Uterus (tissue), 2 donors: Measurements from ENCODE around the gene RIPOR2.

Experiments used
- POLR2A ChIP-seq, 2 donors: fragments of 450-650 bp; IDR thresholded peaks; one replicate each; pipeline ENCODE4 v1.6.1; 2016; ENCODE audit warnings: antibody characterized with exemption in 2 of 2, mild to moderate bottlenecking in 1 of 2, moderate library complexity in 1 of 2
- TF ChIP-seq, protein P1 (sequence below), 4 experiments: fragments of 200-600 bp in 2 of 4; fragments of 450-650 bp in 2 of 4; sonication (generic) in 2 of 4; IDR thresholded peaks; one replicate each; pipeline ENCODE4 v1.5.1; 2016 to 2019; ENCODE audit warnings: antibody characterized with exemption in 4 of 4, mild to moderate bottlenecking in 2 of 4, moderate library complexity in 1 of 4

DNA sequence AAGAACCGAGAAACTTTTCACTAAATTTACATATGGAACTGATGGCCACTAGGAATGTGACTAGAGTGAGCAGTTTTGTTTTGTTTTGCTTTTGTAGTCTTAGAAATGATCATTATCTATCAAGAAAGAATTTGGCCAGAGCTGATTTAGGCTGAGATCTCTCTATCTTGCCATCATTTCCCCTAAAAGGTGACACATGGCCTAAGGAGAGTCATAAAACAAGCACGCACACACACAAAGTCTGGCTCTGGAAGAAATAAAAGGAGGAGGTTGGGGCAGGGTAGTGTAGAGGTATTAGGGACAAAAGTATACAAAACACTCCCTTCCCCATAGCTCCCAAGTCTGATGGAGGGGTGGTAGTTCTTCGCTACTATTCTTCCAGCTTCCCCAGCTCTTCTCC lies 56.4 kb downstream of the RIPOR2 start:
- TF ChIP-seq, protein P1, sequence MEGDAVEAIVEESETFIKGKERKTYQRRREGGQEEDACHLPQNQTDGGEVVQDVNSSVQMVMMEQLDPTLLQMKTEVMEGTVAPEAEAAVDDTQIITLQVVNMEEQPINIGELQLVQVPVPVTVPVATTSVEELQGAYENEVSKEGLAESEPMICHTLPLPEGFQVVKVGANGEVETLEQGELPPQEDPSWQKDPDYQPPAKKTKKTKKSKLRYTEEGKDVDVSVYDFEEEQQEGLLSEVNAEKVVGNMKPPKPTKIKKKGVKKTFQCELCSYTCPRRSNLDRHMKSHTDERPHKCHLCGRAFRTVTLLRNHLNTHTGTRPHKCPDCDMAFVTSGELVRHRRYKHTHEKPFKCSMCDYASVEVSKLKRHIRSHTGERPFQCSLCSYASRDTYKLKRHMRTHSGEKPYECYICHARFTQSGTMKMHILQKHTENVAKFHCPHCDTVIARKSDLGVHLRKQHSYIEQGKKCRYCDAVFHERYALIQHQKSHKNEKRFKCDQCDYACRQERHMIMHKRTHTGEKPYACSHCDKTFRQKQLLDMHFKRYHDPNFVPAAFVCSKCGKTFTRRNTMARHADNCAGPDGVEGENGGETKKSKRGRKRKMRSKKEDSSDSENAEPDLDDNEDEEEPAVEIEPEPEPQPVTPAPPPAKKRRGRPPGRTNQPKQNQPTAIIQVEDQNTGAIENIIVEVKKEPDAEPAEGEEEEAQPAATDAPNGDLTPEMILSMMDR (IDR thresholded peaks at IDR 0.05), result no peak
- TF ChIP-seq POLR2A (IDR thresholded peaks at IDR 0.05), result no peak
